NCI-H345 treated with DMSO at 0.1 percent for 48 hours (cell line): Measurements from ENCODE around the gene FRMD4A.
"Not testable (repeated sequence)": the region's sequence is repeated elsewhere in the genome, so short reads cannot be mapped to it uniquely, and the experiment has no call there.

Source experiments
- DNase-seq: peaks from one replicate; lab custom pipeline; 2025; ENCODE audit not compliant: unreplicated experiment; lab: John Stamatoyannopoulos, UW

Gene FRMD4A

DNA sequence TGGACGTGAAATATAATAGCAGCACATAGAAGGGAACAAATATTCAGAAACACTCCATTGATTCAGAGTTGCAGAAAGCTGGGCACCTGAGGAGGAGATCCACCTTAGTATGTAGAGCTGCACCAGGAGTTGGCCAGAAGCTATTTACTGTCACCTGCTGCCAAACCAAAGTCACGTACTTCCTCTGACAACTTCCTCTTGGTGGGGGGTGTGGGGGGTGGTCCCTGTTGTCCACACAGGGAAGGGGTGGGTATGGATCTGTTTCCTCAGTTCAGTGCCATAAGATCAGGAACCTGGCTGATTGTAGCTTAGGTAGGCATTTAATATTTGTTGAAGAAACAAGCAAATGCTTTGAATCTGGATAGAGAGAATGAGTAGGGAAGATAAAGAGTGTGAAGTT lies 264.6 kb downstream of the FRMD4A start:
- DNase-seq: no peak

DNA sequence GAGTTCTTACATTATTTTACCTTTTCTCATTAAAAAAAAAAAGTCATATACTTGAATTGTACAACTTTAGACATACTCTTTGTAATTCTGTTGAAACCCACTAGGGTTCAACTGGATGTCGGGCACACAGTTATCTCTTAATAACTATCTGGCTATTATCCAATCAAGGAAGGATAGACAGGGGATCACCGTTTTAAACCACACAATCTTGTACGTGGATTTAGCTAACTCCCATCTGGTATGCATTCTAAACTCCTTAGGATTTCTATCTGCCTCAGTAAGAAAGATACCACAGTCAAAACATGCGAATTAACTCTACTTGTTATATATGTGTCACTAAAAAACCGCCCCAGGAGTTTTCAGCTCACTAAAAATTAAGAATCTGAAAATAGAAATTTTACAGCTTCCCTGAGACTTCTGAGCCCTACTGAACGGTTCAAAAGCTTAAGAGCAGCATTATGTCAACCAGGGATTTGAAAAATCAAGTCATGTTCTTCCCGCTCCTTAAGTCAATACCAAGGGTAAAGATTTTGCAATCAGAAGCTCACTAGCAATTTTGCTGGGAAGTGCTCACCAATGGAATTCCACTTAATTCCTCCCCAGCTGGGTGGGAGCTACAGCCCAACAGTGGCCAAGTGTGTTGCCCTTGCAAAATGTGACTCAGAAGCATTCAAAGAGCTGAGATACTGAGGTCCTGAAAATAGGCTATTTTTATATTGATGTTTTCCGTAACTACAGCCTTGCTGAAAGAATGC lies 267.0 kb downstream of the FRMD4A start:
- DNase-seq: no peak

DNA sequence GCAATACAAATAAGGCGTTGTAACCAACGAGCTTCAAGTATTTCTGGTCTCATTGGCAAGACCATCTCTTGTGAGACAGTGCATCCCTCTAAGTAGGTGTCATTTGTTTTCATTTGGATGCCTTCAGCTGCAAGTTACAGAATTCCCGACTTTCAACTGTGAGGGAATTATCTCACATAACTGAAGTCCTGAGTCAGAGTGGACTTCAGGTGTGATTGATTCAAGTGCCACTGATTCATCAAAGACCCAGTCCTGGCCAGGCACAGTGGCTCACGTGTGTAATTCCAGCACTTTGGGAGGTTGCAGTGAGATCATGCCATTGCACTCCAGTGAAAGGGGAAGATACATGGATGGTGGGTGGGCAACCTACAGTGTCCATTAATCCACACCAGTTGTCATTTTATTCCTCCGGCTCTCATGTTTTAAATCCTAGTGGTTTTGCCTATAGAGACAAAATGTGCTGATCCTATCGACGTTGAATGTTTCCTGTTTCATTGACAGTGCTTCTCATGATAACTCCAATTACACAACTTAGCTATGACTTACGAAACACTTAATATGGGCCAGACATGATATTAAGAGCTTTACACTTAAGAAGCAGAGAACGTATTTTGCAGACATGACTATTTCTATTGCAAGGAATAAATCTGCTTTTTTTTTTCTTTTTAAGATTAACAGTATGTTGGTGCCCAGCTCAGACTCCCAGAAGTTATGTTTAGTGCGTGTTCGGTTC lies 268.0 kb downstream of the FRMD4A start:
- no peak for DNase-seq

DNA sequence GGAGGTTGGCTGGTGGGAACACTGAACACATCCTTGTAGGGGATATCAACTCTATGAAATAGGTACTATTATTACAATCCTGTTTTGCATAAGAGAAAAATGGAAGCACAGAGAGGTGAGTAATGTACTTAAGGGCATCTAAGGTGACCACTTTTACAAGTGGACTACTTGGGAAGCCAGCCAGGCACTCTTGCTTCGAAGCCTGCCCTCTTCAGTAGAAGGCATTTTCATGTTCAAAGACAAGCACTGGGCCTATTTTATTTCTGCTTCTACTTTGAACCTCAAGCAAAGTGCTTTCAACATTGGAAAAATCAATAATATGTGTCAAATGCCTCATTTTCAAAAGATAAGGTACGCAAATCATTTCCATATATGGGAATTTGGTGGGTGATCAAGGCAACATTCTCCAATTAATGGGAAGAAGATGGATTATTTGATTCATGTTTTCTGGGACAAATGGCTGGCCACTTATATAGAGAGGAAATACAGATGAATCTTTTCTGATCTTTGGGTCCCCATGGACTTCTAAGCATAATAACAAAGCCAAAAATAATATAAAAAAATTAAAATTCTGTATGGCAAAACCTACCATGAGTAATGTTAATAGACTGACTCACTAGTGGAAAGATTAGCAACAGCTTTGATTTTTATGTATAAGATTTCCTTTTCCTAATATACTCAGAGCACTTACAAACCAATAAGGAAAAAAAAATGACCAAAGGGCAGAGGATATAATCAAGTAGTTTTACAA lies 270.2 kb downstream of the FRMD4A start:
- DNase-seq: no peak

DNA sequence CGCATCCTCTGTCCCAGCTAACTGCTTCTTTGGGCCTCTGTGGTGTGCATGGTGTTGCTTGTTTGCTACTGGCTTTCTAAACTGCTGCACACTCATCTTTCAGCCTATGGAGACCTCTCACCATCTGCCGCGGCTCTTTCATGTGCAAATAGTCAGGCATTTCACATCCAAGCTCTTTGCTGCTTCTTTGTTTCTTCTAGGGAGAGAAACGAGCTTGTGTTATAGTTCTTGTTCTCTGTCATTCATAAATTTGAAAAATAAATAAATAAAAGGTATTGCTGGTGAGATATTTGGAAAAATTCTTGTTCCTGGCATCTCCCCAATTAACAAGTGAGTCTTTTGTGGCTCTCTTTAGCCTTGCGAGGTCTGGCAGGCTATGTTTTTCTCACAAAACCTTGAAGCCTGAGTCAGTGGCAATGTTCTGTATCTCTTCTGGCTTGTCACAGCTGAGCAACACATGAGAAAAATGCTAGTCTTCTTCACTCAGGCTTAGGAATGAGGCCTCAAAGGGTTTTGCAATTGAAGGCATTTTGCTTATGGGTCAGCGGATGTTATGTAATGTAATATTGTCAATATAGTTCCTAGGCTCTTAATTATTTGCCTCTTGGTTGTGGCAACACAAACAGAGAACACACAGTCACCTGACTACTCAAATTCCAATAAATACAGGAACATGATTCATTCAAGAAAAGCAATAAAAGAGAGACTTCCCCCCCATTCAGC lies 274.0 kb downstream of the FRMD4A start:
- DNase-seq: no peak

DNA sequence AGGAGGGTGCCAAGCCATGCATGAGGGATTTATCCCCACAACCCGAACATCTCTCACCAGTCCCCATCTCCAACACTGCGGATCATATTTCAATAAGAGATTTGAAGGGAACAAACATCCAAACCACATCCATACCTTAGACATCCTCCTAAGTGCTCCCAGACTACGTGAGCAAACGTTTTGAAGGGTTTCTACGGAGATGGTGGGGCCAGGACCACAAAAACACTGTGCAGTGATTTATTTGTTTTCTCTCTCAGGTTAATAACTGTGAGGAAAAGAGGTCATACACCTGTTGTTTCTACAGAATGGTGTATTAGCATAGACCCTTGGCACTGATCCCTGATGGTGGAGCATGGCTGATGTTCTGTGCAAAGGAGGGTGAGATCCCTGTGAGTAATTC lies 277.8 kb downstream of the FRMD4A start:
- DNase-seq: no peak

DNA sequence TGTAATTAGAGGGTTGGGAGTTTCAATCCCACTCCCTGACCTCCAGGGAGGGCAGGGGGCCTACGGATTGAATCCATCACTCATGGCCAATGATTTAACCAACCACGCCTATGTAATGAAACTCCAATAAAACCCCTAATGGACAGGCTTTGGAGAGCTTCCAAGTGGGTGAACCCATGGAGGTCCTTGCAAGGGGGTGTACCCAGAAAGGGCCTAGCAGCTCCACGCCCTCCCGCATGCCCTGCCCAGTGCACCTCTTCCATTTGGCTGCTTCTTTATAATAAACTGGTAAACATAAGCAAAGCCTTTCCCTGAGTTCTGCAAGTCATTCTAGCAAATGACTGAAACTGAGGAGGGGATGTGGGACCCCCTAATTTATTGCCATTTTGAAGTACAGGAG lies 280.1 kb downstream of the FRMD4A start:
- no peak for DNase-seq

DNA sequence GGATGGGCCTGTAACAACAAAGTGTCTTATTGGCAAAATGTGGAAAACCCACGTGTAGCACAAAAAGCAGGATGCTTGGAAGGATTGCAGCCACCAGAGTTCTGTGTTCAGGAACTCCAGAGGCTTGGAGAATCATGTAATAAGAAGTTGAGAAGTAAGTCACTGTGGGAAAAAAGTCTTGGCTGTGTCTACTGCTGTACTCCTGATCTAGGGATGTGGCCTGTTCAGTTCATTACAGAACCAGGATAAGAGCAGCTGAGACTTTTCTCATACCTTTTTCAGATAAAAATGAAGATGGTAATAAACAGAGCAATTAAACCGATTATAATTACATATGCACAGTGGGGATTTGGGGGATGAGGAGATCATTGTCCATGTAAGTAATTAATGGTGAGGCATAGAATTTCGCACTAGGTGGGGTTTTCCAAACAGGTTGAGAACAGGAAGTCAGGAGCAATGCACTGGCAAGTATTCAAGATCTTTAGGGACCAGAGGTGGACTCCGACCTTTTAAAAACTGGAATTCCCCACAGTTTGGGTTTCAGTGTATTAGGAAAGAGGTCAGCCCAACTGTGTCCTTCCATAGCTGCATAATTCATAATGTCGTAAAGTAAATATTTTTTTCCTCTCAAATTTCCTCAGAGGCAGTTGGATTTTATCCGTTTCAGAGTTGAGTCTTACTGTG lies 281.7 kb downstream of the FRMD4A start:
- DNase-seq: no peak

DNA sequence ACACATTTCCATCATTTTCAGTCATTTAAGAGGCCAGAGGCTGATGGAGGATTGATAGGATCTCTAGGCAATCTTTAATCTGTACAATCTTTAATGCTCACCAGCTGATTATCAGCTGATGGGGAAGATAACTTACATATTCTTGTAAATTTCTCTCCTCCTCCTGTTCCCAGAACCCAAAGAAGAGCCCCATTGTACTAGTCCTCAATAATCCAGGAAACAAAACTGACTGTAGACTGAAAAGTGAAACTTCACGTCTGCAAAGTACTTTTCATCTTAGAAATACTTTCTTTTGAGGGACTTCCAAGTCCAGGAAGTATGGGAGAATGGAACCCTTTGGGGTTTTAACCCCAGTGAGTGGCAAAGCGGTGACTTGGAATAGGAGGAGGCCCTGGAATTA lies 283.3 kb downstream of the FRMD4A start:
- no peak for DNase-seq

DNA sequence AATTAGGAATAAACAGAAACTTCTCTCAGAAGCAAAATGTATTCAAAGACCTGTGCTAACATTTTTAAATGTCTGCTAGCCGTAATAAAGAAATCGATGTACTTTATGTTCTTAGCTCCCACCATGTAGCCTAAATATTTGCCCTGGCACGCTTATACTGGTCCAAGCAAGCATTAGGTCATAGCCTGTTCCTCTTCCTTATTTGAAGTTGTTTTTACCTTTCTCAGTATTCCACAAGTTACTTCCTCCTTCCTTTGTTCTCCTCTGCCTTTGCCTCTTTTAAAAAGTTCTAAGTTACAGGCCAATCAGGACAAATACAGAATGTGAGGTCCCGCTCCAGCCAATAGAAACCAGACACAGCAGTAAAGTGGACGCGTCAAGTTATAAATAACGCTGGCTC lies 288.7 kb downstream of the FRMD4A start:
- not testable (repeated sequence) for DNase-seq

DNA sequence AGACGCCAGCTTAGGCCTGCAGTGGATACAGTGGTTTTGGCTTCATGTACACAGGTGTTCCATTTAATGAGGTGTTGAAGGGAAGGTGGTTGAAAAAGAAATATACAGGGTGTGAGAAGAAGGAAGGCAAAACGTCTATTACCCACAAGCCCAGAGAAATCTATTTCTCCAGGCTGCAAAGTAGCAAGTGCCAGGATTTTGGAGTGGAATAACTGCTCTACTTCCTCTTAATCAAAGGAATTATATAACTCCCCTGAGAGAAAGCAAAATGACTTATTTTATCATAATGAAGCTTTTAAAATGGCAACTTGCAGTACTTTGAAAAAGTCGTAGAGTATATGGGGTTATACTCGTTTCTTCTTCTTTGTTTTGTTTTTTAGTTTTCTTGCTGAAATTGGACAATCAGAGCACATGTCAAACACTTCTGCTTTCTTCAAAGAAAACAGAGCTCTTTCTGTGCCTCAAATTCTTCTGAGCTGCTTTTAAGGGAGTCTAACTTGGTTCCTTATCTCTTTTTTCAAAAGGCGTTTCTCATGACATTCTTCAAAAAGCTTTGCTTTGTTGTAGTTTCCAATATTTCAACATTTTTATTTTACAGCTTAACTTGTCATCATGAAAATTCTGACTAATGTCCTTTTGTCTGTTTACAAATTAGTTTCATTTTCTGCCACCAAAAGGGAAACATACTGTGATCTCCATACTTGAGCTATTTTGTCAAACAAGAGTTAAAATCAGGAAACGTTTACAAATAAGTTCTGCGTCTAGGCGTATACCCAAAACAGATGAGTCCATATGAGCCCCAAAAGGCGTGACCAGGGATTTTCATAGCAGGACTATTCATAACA lies 289.7 kb downstream of the FRMD4A start:
- no peak for DNase-seq

DNA sequence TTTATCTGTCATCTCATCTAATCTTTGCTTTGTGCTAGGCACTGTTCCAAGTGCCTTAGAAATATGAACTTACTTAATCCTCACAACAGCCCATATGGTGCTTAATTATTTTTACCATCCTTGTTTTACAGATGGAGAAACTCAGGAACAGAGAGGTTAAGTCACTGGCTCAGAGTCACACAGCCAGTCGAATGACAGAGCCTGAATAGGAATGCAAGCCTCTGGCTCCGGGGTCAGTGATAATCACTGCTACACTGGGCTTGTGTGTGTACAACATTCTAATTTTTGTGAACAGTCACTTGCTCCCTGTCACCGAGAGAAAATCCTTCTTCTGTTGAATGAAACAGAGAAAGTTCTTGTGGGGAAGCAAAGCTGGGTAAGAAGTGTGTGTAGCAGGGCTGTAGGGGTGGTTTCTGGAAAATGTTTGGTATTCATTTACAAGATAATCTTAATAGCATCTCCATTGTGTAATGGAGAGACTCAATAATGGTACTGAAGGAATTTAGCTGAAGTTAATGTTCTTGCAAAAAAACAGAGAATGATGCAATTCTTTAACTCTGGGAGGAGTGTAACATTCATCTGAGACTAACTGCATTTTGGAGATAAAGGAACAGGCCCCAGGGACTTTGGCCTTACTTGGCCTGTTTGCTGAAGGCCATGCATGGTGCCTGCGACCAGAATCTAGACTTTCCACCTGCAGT lies 290.6 kb downstream of the FRMD4A start:
- DNase-seq: no peak

DNA sequence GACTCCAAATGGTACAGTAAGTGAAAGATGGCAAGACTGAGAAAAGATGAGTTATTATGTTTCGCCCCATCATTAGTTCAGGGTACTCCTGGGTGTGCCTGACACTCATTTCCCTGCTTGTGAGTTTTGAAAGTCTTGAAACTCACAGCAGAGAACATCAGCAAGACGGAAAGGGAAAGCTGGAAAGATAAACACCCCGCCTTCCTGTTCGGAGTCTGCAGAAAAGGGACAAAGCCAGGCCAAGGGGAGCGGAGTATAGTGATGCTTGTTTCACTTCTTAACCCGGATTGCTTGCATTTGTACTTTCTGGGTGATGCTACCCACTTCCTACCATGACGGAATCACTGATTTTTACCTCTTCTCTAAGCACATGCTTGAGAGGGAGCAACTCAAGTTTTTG lies 294.5 kb downstream of the FRMD4A start:
- DNase-seq: no peak

DNA sequence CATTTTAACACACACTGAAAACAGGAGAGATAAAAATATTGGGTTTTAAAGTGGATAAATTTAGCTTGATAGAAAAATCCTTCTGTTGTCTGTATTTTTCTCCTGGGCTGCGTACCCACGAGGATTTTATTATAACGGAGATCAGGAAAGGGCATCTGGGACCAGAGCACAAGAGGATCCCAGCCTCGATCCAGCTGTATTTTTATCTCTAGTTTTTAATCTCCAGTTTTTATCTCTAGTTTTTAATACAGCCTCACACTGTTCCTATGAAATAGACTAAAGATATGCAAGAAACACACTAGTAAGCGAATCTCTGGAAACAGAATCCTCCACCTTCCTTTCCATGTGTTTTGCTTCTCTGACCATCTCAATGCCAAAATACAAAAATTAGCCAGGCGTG lies 295.2 kb downstream of the FRMD4A start:
- no peak for DNase-seq

DNA sequence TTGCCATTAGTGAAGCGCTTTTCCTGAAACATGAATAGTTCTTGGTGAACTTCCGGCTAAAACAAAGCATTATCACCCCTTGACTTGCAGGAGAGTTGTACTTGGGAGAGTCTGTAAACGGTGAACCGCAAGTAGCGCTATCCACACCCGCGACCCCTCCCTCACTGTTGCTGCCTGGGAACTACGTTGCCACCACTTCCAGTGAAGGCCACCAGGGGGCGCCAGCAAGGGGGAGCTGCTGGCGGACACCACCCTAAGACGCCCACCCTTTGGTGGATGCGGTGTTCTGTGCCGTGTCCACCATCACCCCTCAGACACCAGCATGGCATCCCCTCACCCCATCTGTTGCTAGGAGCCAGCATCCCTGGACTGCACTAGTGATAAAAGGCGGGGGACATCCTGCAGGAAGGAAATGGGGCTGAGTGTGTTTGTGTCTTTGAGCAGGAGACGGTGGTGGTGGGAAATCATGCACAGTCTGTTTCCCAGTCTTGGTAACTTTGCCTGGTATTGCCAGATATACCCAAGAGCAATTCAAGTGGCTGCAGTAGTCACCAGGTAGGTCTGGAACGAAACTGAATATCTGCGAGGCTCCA lies 298.2 kb downstream of the FRMD4A start:
- no peak for DNase-seq

DNA sequence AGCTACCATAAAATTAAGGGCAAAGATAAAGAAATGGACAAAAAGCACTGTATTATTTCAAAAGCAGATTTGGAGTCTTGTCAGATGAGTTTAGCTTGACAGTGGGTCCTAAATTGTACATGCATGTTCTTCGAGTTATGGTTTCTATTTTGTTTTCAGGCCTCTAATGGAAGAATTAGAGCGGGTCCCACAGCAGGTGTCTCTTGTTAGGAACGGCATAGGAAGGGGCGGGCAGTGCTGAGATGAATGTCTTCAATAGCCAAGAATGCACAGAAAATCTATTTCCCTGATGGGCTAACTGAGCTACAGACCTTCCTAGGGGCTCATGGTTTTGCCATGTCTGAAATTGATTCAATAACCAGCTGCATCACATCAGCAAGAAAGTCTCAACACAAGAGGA lies 304.4 kb downstream of the FRMD4A start:
- DNase-seq: no peak

DNA sequence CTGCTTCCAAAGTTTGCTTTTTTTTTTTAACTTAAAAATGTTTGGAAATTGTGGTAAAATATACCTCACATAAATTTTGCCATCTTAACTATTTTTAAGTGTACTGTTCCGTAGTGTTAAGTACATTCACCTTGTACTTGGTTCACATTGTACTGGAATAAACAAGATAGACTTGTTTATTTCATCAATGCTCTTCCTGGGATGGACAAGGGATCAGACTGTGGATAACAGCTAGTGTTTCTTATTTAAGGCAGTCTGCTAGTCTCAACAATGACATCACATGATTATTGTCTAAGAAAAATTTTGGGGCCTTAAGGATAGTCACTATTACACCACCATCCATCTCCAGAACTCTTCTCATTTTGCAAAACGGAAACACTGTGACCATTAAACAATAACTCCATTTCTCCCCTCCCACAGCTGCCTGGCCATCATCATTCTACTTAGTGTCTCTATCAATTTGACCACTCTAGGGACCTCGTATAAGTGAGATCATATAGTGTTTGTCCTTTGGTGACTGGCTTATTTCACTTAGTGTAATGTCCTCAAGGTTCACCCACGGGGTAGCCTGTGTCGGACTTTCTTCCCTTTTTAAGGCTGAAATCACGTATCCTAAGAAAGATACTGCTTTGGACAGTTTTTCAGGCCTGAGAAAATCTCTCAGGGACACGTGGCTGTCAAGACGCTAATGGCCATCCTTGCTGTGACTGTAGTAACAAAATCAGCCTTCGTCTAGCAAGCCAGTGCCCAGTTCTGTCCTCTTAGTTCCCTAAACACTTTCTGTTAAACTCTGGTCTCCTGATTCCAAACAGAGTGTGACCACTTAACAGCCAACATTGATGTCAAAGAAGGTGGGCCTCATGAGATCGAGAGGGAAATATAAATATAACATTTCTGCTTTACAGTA lies 305.2 kb downstream of the FRMD4A start:
- no peak for DNase-seq
